ENCODE data around the gene FOCAD. TPM values are rescaled to one million over a fixed set of nuclear protein-coding genes. Genes with fewer than 3 reads are reported as not detected.
A peak's percentile ranks its signal among the peaks of the same experiment; 100 is the strongest.
"Not testable (repeated sequence)": the region's sequence is repeated elsewhere in the genome, so short reads cannot be mapped to it uniquely, and the experiment has no call there.

The FOCAD gene, protein sequence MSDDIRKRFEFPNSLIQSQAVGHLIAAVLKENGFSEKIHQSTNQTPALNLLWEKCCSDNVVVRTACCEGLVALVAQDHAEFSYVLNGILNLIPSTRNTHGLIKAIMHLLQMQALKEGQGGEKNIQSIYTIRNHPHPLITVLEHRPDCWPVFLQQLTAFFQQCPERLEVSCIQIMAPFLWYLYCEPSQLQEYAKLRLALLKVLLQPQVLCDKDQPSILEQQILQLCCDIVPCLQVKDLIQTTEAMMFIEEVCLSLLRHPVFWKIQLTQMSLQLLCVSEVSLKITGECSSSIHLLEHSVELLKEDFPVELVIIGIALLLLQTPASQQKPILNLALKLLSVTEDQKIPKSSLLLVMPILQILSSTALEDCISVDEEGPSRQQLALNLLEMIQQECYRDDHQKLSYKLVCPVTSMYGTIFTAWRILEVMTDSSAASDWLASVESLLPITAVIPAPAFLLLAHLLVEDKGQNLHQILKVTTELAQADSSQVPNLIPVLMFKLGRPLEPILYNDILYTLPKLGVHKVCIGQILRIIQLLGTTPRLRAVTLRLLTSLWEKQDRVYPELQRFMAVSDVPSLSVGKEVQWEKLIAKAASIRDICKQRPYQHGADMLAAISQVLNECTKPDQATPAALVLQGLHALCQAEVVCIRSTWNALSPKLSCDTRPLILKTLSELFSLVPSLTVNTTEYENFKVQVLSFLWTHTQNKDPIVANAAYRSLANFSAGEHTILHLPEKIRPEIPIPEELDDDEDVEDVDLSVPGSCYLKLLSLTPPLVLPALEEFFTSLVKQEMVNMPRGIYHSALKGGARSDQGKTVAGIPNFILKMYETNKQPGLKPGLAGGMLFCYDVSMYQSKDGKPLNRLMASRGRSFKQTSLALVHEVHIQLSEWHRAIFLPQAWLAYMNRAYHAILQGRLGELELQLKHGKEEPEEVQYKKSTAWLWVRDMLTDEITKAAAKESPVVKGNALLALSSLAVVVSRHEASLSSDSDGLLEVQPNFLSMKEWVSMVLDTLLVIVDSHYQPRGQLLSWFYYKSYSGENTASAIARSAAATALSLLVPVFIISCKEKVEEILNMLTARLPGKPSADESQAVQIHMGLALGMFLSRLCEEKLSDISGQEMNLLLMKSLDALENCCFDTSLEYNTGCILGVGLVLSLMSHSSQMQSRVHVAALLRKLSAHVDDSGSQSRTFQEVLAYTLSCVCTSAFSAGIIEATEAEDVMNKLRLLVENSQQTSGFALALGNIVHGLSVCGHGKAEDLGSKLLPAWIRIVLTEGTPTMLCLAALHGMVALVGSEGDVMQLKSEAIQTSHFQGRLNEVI (N-terminal part only)
- total RNA-seq, result 52.1 and 64.3 TPM in 2 replicates
- polyA plus RNA-seq (2012), result 18.6 TPM

DNA sequence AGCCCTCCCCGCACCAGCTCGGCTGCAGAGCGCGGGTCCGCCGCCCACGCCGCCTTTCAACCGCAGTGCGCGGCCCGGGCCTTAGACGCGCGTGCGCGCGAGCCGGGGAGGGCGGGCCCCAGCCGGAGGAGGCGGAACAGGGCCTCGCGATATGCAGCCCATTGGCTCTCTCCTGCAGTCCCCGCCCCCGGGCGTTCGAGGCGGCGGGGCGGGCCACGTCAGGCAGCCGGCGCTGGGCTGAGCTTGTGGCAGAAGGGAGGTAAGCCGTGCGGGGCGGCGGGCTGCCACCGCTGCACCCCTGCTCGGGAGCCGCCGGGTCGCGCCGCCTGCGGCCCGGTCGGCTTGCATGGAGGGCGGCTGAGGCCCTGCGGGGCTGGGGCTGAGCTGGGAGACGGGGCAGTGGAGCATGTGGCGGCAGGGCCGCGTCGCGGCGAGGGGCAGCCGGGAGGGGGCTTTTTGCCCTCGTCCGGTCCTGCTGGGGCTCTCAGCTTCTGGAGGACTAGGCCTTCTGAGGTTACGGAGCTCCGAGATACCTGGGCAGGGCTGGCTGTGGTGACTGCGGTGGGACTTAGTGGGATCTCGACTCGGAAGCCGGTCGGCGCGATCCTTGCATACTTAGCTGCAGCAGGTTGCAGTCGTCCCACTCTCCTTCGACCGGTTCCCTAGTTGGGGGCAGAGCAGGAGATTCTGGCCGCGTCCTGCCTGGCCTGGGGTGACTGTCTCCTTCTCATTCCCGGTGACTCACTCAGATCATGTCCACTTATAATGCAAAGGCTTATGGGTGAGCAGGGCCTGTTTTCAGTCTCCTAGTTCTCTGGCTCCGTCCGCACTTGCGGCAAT is at the start of gene FOCAD:
FOCAD (plus strand) TSS at position 225 of the 840 bp plus-strand sequence. CDS start 31,095 bp downstream, outside the sequence.
- peak; percentile 95 for DNase-seq (ENCODE audit: low read depth)

- no peak for DNase-seq (ENCODE audit: low read depth)
These were observed 49.2 kb upstream of the FOCAD start for GRCh38 chr9:20634895-20635294.

GRCh38 chr9:20636888-20637440 is 47.1 kb upstream of the FOCAD start:
- no peak for DNase-seq (ENCODE audit: low read depth)

DNA sequence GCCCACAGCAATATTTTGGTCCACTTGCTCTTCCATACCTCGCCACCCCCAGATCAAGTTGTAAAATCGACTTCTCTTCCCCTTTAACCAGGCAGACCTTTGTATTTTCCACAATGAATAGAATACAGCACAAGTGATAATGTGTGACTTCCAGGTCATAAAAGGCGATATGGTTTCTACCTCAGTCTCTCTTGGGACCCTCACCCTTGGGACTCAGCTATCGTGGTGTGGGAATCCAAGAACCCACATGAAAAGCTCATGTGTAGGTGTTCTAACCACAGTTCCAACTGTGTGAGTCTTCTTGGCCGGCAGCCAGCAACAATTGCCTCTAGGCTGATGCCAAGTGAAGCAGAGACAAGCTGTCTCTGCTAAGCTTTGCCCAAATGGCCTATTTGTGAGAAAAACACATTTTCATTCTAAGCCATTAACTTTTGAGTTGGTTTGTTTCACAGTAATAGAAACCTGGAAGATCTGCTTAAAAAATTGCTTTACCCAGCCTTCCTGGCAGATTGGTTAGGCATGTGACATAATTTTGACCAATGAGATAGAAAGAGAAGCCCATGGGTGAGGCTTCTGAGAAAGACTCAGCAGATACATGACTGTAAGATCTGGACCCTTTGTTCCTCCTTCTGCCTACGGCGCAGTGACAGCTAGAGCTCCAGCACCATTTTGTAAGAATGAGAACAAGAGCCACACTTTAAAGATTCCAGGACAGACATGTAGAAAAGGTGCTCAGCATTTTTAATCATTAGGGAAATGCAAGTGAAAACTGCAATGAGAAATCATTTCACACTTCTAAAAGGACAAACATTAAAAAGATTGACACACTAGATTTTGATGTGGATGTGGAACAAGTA is 43.5 kb upstream of the FOCAD start:
- DNase-seq (ENCODE audit: low read depth), result peak; percentile 68

DNA sequence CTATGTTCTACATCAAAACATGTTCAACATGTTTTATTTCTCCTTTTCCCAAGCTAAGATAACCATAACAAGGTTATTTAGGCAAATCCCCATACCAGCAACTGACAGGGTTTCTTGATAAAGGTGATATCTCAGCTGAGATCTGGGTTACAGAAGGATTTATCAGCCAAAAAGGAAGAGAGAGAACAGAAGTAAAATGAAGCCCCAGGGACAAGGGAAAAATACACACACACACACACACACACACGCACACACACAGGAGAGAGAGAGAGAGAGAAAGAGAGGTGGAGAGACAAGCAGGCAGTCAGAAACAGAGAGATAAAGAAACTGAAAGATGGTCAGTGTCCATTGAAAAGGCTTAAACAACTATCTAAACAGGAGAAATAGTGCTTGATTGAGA is 42.0 kb upstream of the FOCAD start:
- DNase-seq (ENCODE audit: low read depth), result no peak

DNA sequence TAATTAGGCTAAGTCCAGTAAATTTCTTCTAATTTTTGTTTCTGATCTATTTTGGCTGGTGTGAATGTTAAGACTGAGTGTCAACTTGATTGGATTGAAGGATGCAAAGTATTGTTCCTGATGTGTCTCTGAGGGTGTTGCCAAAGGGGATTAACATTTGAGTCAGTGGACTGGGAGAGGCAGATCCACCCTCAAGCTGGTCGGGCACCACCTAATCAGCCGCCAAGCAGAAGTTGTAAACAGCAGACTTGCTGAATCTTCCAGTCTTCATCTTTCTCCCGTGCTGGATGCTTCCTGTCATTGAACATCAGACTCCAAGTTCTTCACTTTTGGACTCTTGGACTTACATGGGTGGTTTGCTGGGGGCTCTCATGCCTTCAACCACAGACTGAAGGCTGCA is 40.4 kb upstream of the FOCAD start:
- DNase-seq (ENCODE audit: low read depth), result no peak

GRCh38 chr9:20646656-20647055 is 37.4 kb upstream of the FOCAD start:
- DNase-seq (ENCODE audit: low read depth), result peak; percentile 14

DNA sequence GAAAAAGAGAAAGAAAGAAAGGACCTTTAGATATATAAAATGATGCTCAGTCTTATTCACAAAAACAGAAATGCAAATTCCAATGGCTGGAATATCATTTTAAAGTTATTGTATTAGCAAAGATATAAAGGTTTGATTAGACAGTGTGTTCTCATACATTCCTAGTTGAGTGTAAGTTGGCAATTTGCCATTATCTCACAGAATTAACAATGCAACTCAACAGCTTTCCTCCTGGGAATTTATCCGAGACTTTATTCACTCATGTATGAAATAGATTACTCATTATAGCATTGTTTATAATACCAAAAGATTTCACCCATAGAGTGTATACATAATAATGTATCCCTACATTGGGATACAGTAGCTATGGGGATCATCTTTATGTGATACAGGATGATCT is 34.7 kb upstream of the FOCAD start:
- DNase-seq (ENCODE audit: low read depth), result no peak

DNA sequence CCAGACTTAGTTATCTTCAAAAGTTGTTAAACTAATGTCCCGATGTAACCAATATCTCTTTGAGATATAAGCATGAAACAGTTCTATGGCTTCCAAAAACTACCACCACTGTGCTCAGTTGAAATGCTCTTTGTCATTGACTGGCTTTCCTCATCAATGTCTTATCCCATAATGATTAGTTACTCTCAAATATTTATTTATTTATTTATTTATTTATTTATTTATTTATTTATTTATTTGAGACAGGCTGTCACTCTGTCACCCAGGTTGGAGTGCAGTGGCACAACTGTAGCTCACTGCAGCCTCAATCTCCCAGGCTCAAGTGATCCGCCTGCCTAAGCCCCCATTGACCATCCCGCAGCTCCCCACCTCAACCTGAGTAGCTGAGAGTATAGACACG is 33.7 kb upstream of the FOCAD start:
- no peak for DNase-seq (ENCODE audit: low read depth)

- DNase-seq (ENCODE audit: low read depth), result no peak
These were observed 33.2 kb upstream of the FOCAD start for GRCh38 chr9:20650750-20651299.

- DNase-seq (ENCODE audit: low read depth), result no peak
These were observed 32.1 kb upstream of the FOCAD start for GRCh38 chr9:20651939-20652338.

- not testable (repeated sequence) for DNase-seq (ENCODE audit: low read depth)
These were observed 25.8 kb upstream of the FOCAD start for GRCh38 chr9:20658246-20658667.

GRCh38 chr9:20658677-20659473 is 25.2 kb upstream of the FOCAD start:
- no peak for DNase-seq (ENCODE audit: low read depth)

DNA sequence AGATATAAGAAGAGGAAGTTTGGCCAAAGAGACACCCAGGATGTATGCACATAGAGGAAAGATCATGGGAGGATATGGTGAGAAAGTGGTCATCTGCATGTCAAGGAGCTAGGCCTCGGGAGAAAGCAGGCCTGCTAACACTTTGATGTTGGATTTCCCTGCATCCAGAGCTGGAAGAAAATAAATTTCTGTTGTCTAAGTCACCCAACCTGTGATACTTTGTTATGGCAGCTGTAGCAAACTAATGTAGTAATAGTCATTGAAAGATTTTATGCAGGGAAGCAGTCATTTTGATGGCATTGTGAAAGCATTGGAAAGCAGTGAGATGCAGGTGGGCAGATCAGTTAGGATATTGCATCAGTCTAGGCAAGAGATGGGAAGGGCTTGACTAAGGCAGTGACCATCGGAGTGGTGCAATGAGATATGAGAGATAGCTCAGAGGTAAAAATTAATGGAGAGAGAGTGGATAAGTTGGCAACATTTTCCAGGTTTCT is 24.5 kb upstream of the FOCAD start:
- no peak for DNase-seq (ENCODE audit: low read depth)

DNA sequence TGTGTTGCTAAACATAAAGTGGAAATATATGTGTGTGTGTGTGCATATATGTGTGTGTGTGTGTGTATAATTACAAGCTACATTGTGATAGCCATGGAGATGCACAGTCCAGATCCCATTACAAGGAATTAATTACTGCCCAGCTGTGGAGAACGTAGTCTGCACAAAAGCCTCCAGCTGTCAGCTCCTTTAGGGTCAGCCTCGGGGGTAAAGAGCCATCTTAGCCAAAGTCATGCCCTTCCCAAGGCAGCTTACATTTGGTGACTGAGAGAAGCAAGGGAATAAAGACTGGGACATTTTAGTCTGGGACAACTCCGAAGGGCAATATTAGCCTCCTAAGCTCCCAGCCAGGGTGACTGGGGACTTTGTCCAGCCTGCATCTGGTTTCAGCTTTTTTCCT is 21.9 kb upstream of the FOCAD start:
- DNase-seq (ENCODE audit: low read depth), result no peak

GRCh38 chr9:20663133-20663532 is 20.9 kb upstream of the FOCAD start:
- DNase-seq (ENCODE audit: low read depth), result no peak

GRCh38 chr9:20664501-20664900 is 19.6 kb upstream of the FOCAD start:
- DNase-seq (ENCODE audit: low read depth), result no peak

- DNase-seq (ENCODE audit: low read depth), result no peak
These were observed 13.7 kb upstream of the FOCAD start for GRCh38 chr9:20670395-20670794.
